MM.1S (cell line): ENCODE data around the gene CBARP.
A peak's percentile ranks its signal among the peaks of the same experiment; 100 is the strongest.

Experiments
- DNase-seq: peaks from one replicate; pipeline ENCODE4 v3.0.0-alpha.2; 2015
- H2AFZ ChIP-seq: fragments of 300-600 bp; sonication (generic); 2 replicates; pipeline ENCODE4 v1.6.0; 2016; ENCODE audit warnings: antibody characterized with exemption, low read length
- H3F3A ChIP-seq: fragments of 300-600 bp; sonication (generic); 2 replicates; pipeline ENCODE4 v1.6.1; 2016; ENCODE audit warnings: mild to moderate bottlenecking, antibody characterized with exemption, low read length, moderate library complexity, mixed read lengths; ENCODE audit not compliant: insufficient read depth
- H3K27ac ChIP-seq: fragments of 300-600 bp; sonication (generic); 2 replicates; pipeline ENCODE4 v1.5.1; 2016; ENCODE audit warnings: mild to moderate bottlenecking, low read length
- H3K27me3 ChIP-seq: fragments of 300-600 bp; sonication (generic); replicated peaks from 2 replicates; pipeline ENCODE4 v1.6.0; 2016; ENCODE audit warnings: low read length; ENCODE audit not compliant: insufficient read depth
- H3K36me3 ChIP-seq: fragments of 300-600 bp; sonication (generic); replicated peaks from 2 replicates; pipeline ENCODE4 v1.6.1; 2016; ENCODE audit warnings: mild to moderate bottlenecking, low read length, mixed read lengths; ENCODE audit not compliant: insufficient read depth
- H3K4me1 ChIP-seq: fragments of 300-600 bp; sonication (generic); 2 replicates; pipeline ENCODE4 v1.6.1; 2016; ENCODE audit warnings: low read length, mixed read lengths
- H3K4me2 ChIP-seq: fragments of 300-600 bp; sonication (generic); 2 replicates; pipeline ENCODE4 v1.6.0; 2016; ENCODE audit warnings: low read depth, low read length
- H3K4me3 ChIP-seq: fragments of 300-600 bp; sonication (generic); 2 replicates; pipeline ENCODE4 v1.5.1; 2016; ENCODE audit warnings: low read length, mixed read lengths
- H3K79me2 ChIP-seq: fragments of 300-600 bp; sonication (generic); 2 replicates; pipeline ENCODE4 v1.6.1; 2016; ENCODE audit warnings: mixed run types, low read length, mixed read lengths
- H3K9ac ChIP-seq: fragments of 300-600 bp; sonication (generic); 2 replicates; pipeline ENCODE4 v1.6.1; 2016; ENCODE audit warnings: low read length, mixed read lengths
- H3K9me2 ChIP-seq: fragments of 300-600 bp; sonication (generic); replicated peaks from 2 replicates; pipeline ENCODE4 v1.6.1; 2016; ENCODE audit warnings: mild to moderate bottlenecking, low read length, mixed read lengths; ENCODE audit not compliant: insufficient read depth
- H3K9me3 ChIP-seq: fragments of 300-600 bp; sonication (generic); replicated peaks from 2 replicates; pipeline ENCODE4 v1.6.1; 2016; ENCODE audit warnings: mild to moderate bottlenecking, low read length, mixed read lengths; ENCODE audit not compliant: insufficient read depth
- H4K20me1 ChIP-seq: fragments of 300-600 bp; sonication (generic); 2 replicates; pipeline ENCODE4 v1.6.1; 2016; ENCODE audit warnings: mild to moderate bottlenecking, low read length, moderate library complexity, mixed read lengths; ENCODE audit not compliant: insufficient read depth
- CTCF ChIP-seq: fragments of 300-600 bp; sonication (generic); IDR thresholded peaks from 2 replicates; pipeline ENCODE4 v1.5.1; 2016; ENCODE audit warnings: antibody characterized with exemption, low read length, mixed read lengths
- EZH2 ChIP-seq: fragments of 300-600 bp; sonication (generic); optimal IDR thresholded peaks from 2 replicates; pipeline ENCODE3; 2017; ENCODE audit warnings: low read depth, mild to moderate bottlenecking, antibody characterized with exemption, low read length, mixed read lengths
- EZH2phosphoT487 ChIP-seq: fragments of 300-600 bp; sonication (generic); IDR thresholded peaks from 2 replicates; pipeline ENCODE4 v1.6.1; 2018; ENCODE audit warnings: antibody characterized with exemption, low read length

The CBARP gene

GRCh38 chr19:1199531-1199930, 38.3 kb downstream of the CBARP start:
- Histone ChIP-seq H3F3A (no peaks in the 10 kb centered on the region), H3K9ac (no peak overlapping the region), H3K79me2 (no peaks in the 10 kb centered on the region), H3K4me3 (no peak overlapping the region), H3K36me3 (no peaks in the 10 kb centered on the region), H3K9me3 (no peaks in the 10 kb centered on the region), H3K27me3 (no peaks in the 10 kb centered on the region), H3K4me2 (no peak overlapping the region), H3K4me1 (no peaks in the 10 kb centered on the region), H4K20me1 (no peaks in the 10 kb centered on the region), H2AFZ (no peak overlapping the region), H3K9me2 (no peaks in the 10 kb centered on the region), H3K27ac (no peak overlapping the region)
- TF ChIP-seq EZH2phosphoT487: no peak
- TF ChIP-seq CTCF: no peak
- TF ChIP-seq EZH2: no peak
- no peak for DNase-seq

DNA sequence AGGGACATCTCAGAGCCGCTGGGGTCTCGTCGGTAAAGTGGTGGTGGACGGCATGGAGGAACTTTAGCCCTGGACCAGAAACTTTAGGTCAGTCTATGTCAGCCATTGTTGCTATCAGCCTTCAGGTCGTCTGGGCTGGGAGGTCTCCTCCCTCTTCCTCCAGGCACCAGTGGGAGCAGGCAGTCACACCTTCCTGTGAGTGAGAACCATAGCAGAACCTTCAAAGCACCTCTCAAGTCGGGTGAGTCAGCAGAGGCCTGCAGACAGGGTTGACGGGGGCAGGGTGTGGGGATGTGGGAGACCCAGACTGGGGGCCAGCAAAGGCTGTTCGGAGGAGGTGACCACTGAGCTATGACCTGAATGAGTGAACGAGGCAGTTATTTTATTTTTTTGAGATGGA, 48.4 kb downstream of the CBARP start:
- Histone ChIP-seq H3K27me3 (no peaks in the 10 kb centered on the region), H3K27ac (no peak overlapping the region), H3K9ac (no peak overlapping the region), H4K20me1 (no peaks in the 10 kb centered on the region), H3K9me3 (no peaks in the 10 kb centered on the region), H3K4me3 (no peak overlapping the region), H3K36me3 (no peaks in the 10 kb centered on the region), H2AFZ (no peak overlapping the region), H3F3A (no peaks in the 10 kb centered on the region), H3K9me2 (no peaks in the 10 kb centered on the region), H3K4me2 (no peak overlapping the region), H3K79me2 (no peaks in the 10 kb centered on the region), H3K4me1 (no peaks in the 10 kb centered on the region)
- no peak for TF ChIP-seq EZH2phosphoT487
- no peak for TF ChIP-seq EZH2
- TF ChIP-seq CTCF: no peak
- peak; percentile 6 for DNase-seq

DNA sequence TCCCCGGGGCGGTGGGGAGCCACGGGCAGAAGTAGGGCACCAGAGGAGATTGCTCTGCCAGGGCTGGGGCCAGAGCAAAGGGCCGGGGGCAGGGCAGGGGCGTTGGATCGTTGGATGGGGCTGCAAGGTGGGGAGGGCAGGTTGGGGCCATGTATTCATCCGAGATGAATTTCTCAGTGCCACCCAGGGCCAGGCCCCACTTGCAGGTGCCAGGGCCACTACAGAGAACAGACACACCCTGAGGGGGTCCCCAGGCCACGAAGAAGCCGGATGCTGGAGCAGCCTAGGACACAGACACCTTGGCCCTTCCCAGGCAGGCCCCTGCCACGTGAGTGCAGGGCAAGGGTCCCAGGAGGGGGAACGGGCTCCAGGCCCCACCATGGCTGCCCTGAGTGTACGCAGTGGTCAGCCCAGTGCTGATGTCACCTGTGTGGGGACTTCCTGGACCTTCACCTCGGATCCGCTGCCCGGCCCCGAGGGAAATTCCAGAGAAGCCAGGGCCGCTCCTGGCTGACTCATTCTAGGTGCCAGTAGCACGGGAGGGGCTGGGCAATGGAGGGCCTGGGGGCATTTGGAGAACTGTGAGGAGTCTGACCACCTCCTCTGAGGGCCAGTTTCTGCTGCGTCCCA, 54.1 kb downstream of the CBARP start:
- H3K4me1 ChIP-seq: peaks cover 9% of the 10 kb centered on the region
- DNase-seq: no peak

More for the DNA sequence above, 54.1 kb downstream of the CBARP start:
- no peak overlapping the region for H3K27ac ChIP-seq
- H3K79me2 ChIP-seq: no peaks in the 10 kb centered on the region
- no peak overlapping the region for H2AFZ ChIP-seq
- H3F3A ChIP-seq: 0 out of 2 replicates have a peak, but pooled peaks cover 3% of the 10 kb centered on the region
- no peaks in the 10 kb centered on the region for H4K20me1 ChIP-seq
- H3K4me2 ChIP-seq: no peak overlapping the region
- H3K4me3 ChIP-seq: no peak overlapping the region
- H3K9ac ChIP-seq: no peak overlapping the region
- TF ChIP-seq CTCF: no peak
- no peak for TF ChIP-seq EZH2phosphoT487
- no peak for TF ChIP-seq EZH2
- no peaks in the 10 kb centered on the region for H3K9me3 ChIP-seq
- no peaks in the 10 kb centered on the region for H3K36me3 ChIP-seq
- H3K9me2 ChIP-seq: no peaks in the 10 kb centered on the region
- no peaks in the 10 kb centered on the region for H3K27me3 ChIP-seq
